Keratinocyte (primary cell): Measurements from ENCODE around the gene PLCL2.

Source experiments
- CTCF ChIP-seq, 3 experiments: IDR thresholded peaks in 1 of 3; conservative IDR thresholded peaks in 1 of 3; optimal IDR thresholded peaks in 1 of 3; 2 replicates in 2 of 3; 3 replicates in 1 of 3; pipeline versions ENCODE3 to v1.5.1; 2011; ENCODE audit warnings: low read length in 3 of 3, mild to moderate bottlenecking in 3 of 3, moderate library complexity in 2 of 3, control low read depth in 1 of 3, inconsistent platforms in 1 of 3; ENCODE audit not compliant: insufficient read depth in 2 of 3; ENCODE audit errors: extremely low read depth in 1 of 3
- EZH2 ChIP-seq: IDR thresholded peaks from one replicate; pipeline ENCODE4 v1.6.1; 2012; ENCODE audit warnings: inconsistent platforms, mild to moderate bottlenecking, low read length, moderate library complexity

GRCh38 chr3:17121336-17121735, 236.6 kb downstream of the PLCL2 start:
- no peak for TF ChIP-seq CTCF (optimal IDR thresholded peaks at IDR 0.05 in 1 of 3, IDR thresholded peaks at IDR 0.05 in 1 of 3, conservative IDR thresholded peaks at IDR 0.05 in 1 of 3; ENCODE audit: extremely low read depth in 1 of 3, insufficient read depth in 2 of 3, low read length in 3 of 3)
- TF ChIP-seq EZH2 = no peak
